Cerebellar nuclear complex (tissue), 1 donor: Measurements from ENCODE around the gene DRICH1.
"Not testable (repeated sequence)": the region's sequence is repeated elsewhere in the genome, so short reads cannot be mapped to it uniquely, and the experiment has no call there.

ENCODE experiments used
- DNase-seq, 2 experiments: peaks; one replicate each; lab custom pipeline; 2025; lab: John Stamatoyannopoulos, UW

DRICH1 gene

DNA sequence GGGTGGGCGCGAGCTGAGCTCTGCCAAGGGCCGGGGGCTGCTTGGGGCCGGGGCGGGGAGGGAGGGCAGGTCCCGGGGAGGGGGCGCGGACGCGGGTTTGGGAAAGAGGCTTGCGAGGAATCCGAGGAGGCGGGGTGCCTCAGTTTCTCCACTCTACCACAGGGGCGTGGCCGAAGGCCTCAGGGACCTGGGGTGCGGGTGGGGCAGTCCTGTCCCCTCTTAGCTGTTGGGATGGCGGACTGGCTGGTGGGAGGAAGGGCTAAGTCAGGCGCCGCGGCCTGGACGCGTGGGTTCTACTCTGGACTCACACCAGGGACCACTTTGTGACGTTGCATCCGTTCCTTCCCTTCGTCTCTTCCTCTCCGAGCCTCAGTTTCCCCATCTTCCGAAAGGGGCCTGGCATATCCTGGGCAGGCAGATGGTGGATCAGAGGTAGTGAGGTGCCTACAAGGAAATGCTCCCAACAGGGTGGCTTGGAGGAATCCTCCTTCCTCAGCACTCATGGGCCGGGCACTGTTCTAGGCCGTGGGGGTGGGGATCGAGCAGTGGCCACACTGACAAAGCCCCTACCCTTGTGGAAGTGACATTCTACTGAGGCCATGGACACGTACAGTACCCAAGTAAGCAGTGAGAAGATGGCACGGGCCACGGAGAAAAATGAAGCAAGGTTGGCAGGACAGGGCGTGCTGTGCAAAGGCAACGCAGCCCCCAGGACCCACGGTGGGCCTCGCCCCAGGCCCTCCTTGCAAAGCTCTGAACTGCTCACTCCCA, 65.2 kb downstream of the DRICH1 start:
- DNase-seq = no peak

DNA sequence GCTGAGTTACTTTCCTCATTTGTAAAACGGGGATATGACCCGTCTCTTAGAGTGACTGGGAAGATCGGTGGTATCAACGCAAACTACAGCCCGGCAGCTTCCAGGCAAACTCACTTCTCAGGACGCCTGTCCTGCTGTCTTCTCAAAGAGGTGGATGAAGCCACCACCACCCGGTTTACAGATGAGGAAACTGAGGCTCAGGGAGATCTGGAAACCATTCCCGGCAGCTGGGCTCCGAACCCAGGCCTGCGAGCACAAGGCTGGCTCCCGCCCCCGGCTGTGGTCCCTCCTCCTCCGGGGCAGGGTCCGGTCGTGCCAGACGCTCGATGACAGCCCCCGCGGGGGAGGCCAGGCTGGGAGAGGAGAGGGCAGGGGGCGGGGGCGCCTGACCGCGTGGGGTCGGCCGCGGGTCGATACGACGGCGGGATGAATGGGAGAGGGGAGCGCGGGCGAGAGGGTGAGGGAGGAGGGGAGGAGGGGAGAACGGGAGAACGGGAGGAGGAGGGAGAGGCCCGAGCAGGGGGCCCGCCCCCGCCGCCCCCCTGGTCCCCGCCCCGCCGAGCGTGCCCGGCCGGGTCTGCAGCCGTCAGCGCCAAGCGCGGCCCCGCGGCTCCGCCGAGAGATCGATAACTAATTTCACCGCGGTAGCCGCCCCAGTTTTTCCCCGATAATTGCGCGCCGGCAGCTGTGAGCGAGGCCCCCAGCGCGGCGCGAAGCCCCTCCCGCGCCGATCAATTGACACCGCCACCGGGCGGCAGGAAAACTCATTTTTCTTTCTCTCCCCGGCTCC, 66.0 kb downstream of the DRICH1 start:
- no peak for DNase-seq

DNA sequence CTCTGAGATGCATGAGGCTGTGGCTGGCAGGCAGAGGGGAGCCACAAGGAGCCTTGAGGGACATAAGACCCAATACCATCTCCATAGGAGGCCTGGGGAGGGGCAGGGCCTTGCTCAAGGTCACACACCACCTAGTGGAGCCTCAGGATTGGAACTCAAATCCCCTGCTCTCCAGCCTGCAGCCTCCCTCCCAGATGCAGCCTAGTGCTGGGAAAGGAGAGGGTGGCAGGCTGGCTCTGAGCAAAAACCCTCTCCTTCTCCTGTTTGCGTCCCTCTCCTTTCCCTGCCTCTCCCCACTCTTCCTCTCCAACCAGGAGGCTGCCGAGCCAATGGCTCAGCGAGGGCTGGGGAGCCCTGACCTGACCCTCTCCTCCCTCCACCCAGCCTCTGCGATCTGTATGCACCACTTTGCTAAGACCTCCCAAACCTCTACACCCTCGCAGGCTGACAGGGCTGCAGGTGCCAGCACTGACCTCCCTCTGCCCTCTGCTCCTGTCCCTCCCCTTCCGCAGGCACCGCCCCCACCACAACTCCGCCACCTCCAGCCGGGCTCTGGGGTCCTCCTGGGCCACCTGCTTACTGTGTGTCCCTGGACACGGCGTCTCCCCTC, 66.7 kb downstream of the DRICH1 start:
- no peak for DNase-seq

DNA sequence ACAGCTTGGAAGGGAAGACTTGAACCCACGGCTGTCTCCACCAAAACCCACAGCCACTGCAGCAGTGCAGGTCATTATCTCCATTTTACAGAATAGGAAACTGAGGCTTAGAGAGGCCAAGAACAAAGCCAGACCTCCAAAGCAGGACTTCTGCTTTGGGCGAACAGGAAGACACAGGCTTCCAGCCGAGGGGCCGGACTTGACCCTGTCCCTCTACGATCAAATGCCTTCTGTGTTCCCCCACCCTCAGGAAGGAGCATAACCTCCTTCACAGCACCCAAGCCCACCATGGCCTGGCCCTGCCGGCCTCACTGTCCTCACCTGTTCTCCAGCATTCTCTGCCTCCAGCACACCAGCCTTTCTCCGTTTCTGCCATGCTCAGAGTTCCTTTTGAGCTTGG, 67.8 kb downstream of the DRICH1 start:
- DNase-seq = no peak

DNA sequence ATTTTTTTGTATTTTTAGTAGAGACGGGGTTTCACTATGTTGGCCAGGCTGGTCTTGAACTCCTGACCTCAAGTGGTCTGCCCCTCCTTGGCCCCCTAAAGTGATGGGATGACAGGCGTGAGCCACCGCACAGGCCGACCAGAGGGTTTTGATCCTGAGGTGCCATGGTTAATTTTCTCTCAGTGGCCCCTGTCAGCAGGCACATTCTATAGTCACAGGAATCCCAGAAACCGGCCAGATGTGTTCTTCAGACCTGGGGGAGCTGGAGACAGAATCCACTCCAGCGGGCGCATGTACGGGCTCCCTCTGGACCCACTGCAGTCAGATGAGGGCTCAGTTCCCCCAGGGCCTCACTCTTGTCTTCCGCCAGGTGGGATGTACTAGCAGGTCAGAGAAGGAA, 69.0 kb downstream of the DRICH1 start:
- DNase-seq = no peak

DNA sequence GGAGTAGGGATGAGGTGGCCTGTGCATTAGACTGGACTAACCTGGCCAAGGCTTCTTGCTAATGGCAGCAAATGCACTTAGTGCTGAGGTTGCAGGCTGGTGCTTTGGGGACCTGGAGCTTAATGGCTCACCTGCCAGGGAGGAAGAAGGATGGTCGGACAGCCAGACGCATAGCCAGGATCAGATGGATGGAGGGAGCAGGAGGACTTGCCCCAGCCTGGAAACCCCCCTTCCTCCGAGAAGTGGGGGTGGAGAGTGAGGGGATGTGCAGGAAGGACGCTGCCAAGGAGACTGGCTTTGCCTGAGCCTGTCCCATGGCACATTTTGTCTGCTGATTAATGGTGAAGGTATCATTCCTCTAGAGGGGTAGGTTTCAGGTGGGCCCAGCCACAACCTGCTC, 69.9 kb downstream of the DRICH1 start:
- DNase-seq = no peak

DNA sequence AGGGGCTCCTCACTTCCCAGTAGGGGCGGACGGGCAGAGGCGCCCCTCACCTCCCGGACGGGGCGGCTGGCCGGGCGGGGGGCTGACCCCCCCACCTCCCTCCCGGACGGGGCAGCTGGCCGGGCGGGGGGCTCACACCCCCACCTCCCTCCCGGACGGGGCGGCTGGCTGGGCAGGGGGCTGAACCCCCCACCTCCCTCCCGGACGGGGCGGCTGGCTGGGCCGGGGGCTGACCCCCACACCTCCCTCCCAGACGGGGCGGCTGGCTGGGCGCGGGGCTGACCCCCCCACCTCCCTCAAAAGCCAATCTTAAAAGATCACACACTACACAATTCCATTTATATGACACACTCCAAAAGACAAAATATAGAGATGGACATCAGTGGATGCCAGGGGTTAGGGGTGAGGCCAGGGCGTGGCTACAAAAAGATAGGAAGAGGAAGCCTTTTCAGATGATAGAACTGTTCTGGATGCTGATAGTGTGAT, 71.1 kb downstream of the DRICH1 start:
- DNase-seq = not testable (repeated sequence)

DNA sequence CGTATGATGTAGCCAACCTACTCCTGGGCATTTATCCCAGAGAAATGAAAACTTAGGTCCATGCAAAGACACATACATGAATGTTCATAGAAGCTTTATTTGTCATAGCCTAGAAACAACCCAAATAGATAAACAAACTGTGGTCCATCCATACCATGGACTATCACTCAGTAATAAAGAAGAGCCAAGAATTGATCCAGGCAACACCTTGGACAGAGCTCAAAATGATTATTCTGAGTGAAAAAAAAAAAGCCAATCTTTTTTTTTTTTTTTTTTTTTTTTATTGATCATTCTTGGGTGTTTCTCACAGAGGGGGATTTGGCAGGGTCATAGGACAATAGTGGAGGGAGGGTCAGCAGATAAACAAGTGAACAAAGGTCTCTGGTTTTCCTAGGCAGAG, 71.9 kb downstream of the DRICH1 start:
- DNase-seq = not testable (repeated sequence)
